Measurements from ENCODE around the gene RMDN2.
"Not testable (repeated sequence)": the region's sequence is repeated elsewhere in the genome, so short reads cannot be mapped to it uniquely, and the experiment has no call there.

The RMDN2 gene

GRCh38 chr2:37934591-37935513, 9.8 kb downstream of the RMDN2 start:
- no peak for DNase-seq
- peak overlapping the region; percentile 4 for H3K27ac Mint-ChIP-seq
- peaks cover 24% of the 10 kb centered on the region for H3K36me3 Mint-ChIP-seq (ENCODE audit: low read depth)
- H3K4me3 Mint-ChIP-seq, result peak overlapping the region; percentile 51
- peaks cover 42% of the 10 kb centered on the region for H3K4me1 Mint-ChIP-seq (ENCODE audit: low read depth)
- H3K27me3 Mint-ChIP-seq, result no peaks in the 10 kb centered on the region
- peaks cover 14% of the 10 kb centered on the region for H3K9me3 Mint-ChIP-seq

GRCh38 chr2:37937568-37937967, 12.5 kb downstream of the RMDN2 start:
- H3K27me3 Mint-ChIP-seq, H3K4me3 Mint-ChIP-seq, DNase-seq, H3K27ac Mint-ChIP-seq: not testable (repeated sequence)
- Mint-ChIP-seq H3K4me1 (ENCODE audit: low read depth) (peaks cover 37% of the 10 kb centered on the region), H3K9me3 (peaks cover 21% of the 10 kb centered on the region), H3K36me3 (ENCODE audit: low read depth) (peaks cover 13% of the 10 kb centered on the region)

- not testable (repeated sequence) for H3K27me3 Mint-ChIP-seq
Measured at GRCh38 chr2:37941267-37941666, 16.2 kb downstream of the RMDN2 start.

GRCh38 chr2:37944268-37944667, 19.2 kb downstream of the RMDN2 start:
- Mint-ChIP-seq H3K36me3 (ENCODE audit: low read depth) (peaks cover 2% of the 10 kb centered on the region), H3K4me3 (no peak overlapping the region), H3K27ac (no peak overlapping the region), H3K4me1 (ENCODE audit: low read depth) (peaks cover 5% of the 10 kb centered on the region), H3K9me3 (peaks cover 10% of the 10 kb centered on the region), H3K27me3 (no peaks in the 10 kb centered on the region)
- DNase-seq, result no peak

More at GRCh38 chr2:37941267-37941666, 16.2 kb downstream of the RMDN2 start:
- H3K36me3 Mint-ChIP-seq (ENCODE audit: low read depth); H3K4me3 Mint-ChIP-seq; H3K27ac Mint-ChIP-seq; DNase-seq: not testable (repeated sequence)
- H3K9me3 Mint-ChIP-seq, result peaks cover 21% of the 10 kb centered on the region
- peaks cover 12% of the 10 kb centered on the region for H3K4me1 Mint-ChIP-seq (ENCODE audit: low read depth)

- peaks cover 4% of the 10 kb centered on the region for H3K36me3 Mint-ChIP-seq (ENCODE audit: low read depth)
- H3K4me1 Mint-ChIP-seq (ENCODE audit: low read depth), result no peaks in the 10 kb centered on the region
- no peak for DNase-seq
- H3K4me3 Mint-ChIP-seq, result no peak overlapping the region
- H3K9me3 Mint-ChIP-seq, result no peaks in the 10 kb centered on the region
- H3K27ac Mint-ChIP-seq, result no peak overlapping the region
- no peaks in the 10 kb centered on the region for H3K27me3 Mint-ChIP-seq
Measured at GRCh38 chr2:37947306-37947705, 22.2 kb downstream of the RMDN2 start.

- not testable (repeated sequence) for DNase-seq
Measured at GRCh38 chr2:37962018-37962739, 37.1 kb downstream of the RMDN2 start.

GRCh38 chr2:37962740-37963121, 37.6 kb downstream of the RMDN2 start:
- not testable (repeated sequence) for DNase-seq; H3K27me3 Mint-ChIP-seq; H3K4me3 Mint-ChIP-seq; H3K27ac Mint-ChIP-seq; H3K4me1 Mint-ChIP-seq (ENCODE audit: low read depth)
- Mint-ChIP-seq H3K9me3 (peaks cover 33% of the 10 kb centered on the region), H3K36me3 (ENCODE audit: low read depth) (peaks cover 26% of the 10 kb centered on the region)

More at GRCh38 chr2:37962018-37962739, 37.1 kb downstream of the RMDN2 start:
- Mint-ChIP-seq H3K36me3 (ENCODE audit: low read depth) (peaks cover 29% of the 10 kb centered on the region), H3K9me3 (peaks cover 31% of the 10 kb centered on the region)
- H3K4me3 Mint-ChIP-seq; H3K4me1 Mint-ChIP-seq (ENCODE audit: low read depth); H3K27me3 Mint-ChIP-seq; H3K27ac Mint-ChIP-seq: not testable (repeated sequence)

GRCh38 chr2:37963901-37964300, 38.8 kb downstream of the RMDN2 start:
- DNase-seq; H3K4me1 Mint-ChIP-seq (ENCODE audit: low read depth); H3K27ac Mint-ChIP-seq; H3K4me3 Mint-ChIP-seq; H3K27me3 Mint-ChIP-seq: not testable (repeated sequence)
- peaks cover 33% of the 10 kb centered on the region for H3K9me3 Mint-ChIP-seq
- H3K36me3 Mint-ChIP-seq (ENCODE audit: low read depth), result peaks cover 21% of the 10 kb centered on the region

- Mint-ChIP-seq H3K36me3 (ENCODE audit: low read depth) (peaks cover 10% of the 10 kb centered on the region), H3K27ac (no peak overlapping the region), H3K27me3 (no peaks in the 10 kb centered on the region), H3K4me1 (ENCODE audit: low read depth) (no peaks in the 10 kb centered on the region), H3K4me3 (no peak overlapping the region), H3K9me3 (peaks cover 22% of the 10 kb centered on the region)
- no peak for DNase-seq
Measured at GRCh38 chr2:37966326-37966725, 41.2 kb downstream of the RMDN2 start.

GRCh38 chr2:37969731-37970130, 44.6 kb downstream of the RMDN2 start:
- H3K36me3 Mint-ChIP-seq (ENCODE audit: low read depth), result peaks cover 6% of the 10 kb centered on the region
- H3K27ac Mint-ChIP-seq, result no peak overlapping the region
- H3K27me3 Mint-ChIP-seq, result no peaks in the 10 kb centered on the region
- peaks cover 16% of the 10 kb centered on the region for H3K9me3 Mint-ChIP-seq
- H3K4me3 Mint-ChIP-seq, result no peak overlapping the region
- no peaks in the 10 kb centered on the region for H3K4me1 Mint-ChIP-seq (ENCODE audit: low read depth)
- no peak for DNase-seq

GRCh38 chr2:37971971-37972370, 46.9 kb downstream of the RMDN2 start:
- Mint-ChIP-seq H3K4me3 (no peak overlapping the region), H3K27ac (no peak overlapping the region), H3K4me1 (ENCODE audit: low read depth) (peaks cover 2% of the 10 kb centered on the region), H3K27me3 (no peaks in the 10 kb centered on the region), H3K9me3 (peaks cover 4% of the 10 kb centered on the region), H3K36me3 (ENCODE audit: low read depth) (no peaks in the 10 kb centered on the region)
- DNase-seq, result no peak

- Mint-ChIP-seq H3K36me3 (ENCODE audit: low read depth) (no peaks in the 10 kb centered on the region), H3K4me1 (ENCODE audit: low read depth) (peaks cover 2% of the 10 kb centered on the region), H3K27me3 (no peaks in the 10 kb centered on the region), H3K27ac (no peak overlapping the region), H3K9me3 (no peaks in the 10 kb centered on the region), H3K4me3 (no peak overlapping the region)
- no peak for DNase-seq
Measured at GRCh38 chr2:37973615-37974353, 48.7 kb downstream of the RMDN2 start.

- no peak for DNase-seq
- H3K36me3 Mint-ChIP-seq (ENCODE audit: low read depth), result no peaks in the 10 kb centered on the region
- H3K4me3 Mint-ChIP-seq, result no peak overlapping the region
- H3K27me3 Mint-ChIP-seq, result no peaks in the 10 kb centered on the region
- H3K9me3 Mint-ChIP-seq, result no peaks in the 10 kb centered on the region
- peaks cover 2% of the 10 kb centered on the region for H3K4me1 Mint-ChIP-seq (ENCODE audit: low read depth)
- no peak overlapping the region for H3K27ac Mint-ChIP-seq
Measured at GRCh38 chr2:37975808-37976207, 50.7 kb downstream of the RMDN2 start.

- Mint-ChIP-seq H3K36me3 (ENCODE audit: low read depth) (no peaks in the 10 kb centered on the region), H3K9me3 (no peaks in the 10 kb centered on the region), H3K4me1 (ENCODE audit: low read depth) (peaks cover 2% of the 10 kb centered on the region), H3K27me3 (no peaks in the 10 kb centered on the region), H3K4me3 (no peak overlapping the region), H3K27ac (no peak overlapping the region)
- no peak for DNase-seq
Measured at GRCh38 chr2:37976411-37976810, 51.3 kb downstream of the RMDN2 start.

Data from activated T-cell treated with anti-CD3 and anti-CD28 coated beads, Interleukin-2, amount 50 U/mL, for 24 hours (primary cell).